H1 (cell line): Measurements from ENCODE around the gene SCAPER. TPM values are rescaled to one million over a fixed set of nuclear protein-coding genes. Genes with fewer than 3 reads are reported as not detected.

Experiments
- CTCF ChIA-PET: fragments of 300-600 bp; sonication (Branson Sonifier 250); formaldehyde crosslinking; loops from one replicate; lab custom pipeline; 2021; ENCODE audit not compliant: partially characterized antibody; lab: Charles Lee
- POLR2A ChIA-PET: fragments of 300-600 bp; sonication (Branson Sonifier 250); formaldehyde crosslinking; loops from one replicate; lab custom pipeline; 2021; ENCODE audit warnings: inconsistent platforms; ENCODE audit not compliant: partially characterized antibody; lab: Charles Lee
- DNase-seq, 2 experiments: peaks; one replicate each; pipeline versions ENCODE4 v3.0.0 to v3.0.0-alpha.2; 2010 to 2022; ENCODE audit warnings: low spot score in 2 of 2, low read depth in 1 of 2, mixed read lengths in 1 of 2
- FAIRE-seq: peaks from 2 replicates; lab custom pipeline; 2011; peaks lifted over from hg19 to GRCh38; lab: Jason Lieb, UNC
- H2AFZ ChIP-seq: 2 replicates; pipeline ENCODE4 v1.8.1; 2012; ENCODE audit warnings: low read length, inconsistent platforms
- H2AK5ac ChIP-seq: 2 replicates; pipeline ENCODE4 v1.6.1; 2013; ENCODE audit warnings: low read depth, low read length
- H2BK120ac ChIP-seq: replicated peaks from 2 replicates; pipeline ENCODE3; 2013; ENCODE audit warnings: low read depth, low read length, inconsistent platforms
- H2BK12ac ChIP-seq: 2 replicates; pipeline ENCODE4 v1.6.1; 2013; ENCODE audit warnings: low read depth, low read length
- H2BK15ac ChIP-seq: 2 replicates; pipeline ENCODE4 v1.6.1; 2013; ENCODE audit warnings: low read length
- H2BK20ac ChIP-seq: 2 replicates; pipeline ENCODE4 v1.6.1; 2013; ENCODE audit warnings: low read length
- H2BK5ac ChIP-seq: 2 replicates; pipeline ENCODE4 v1.6.1; 2013; ENCODE audit warnings: low read depth, low read length
- H3K14ac ChIP-seq: 2 replicates; pipeline ENCODE4 v1.6.1; 2013; ENCODE audit warnings: inconsistent platforms; ENCODE audit not compliant: insufficient read length
- H3K18ac ChIP-seq: 2 replicates; pipeline ENCODE4 v1.6.1; 2013; ENCODE audit warnings: low read length; ENCODE audit errors: extremely low read depth
- H3K23ac ChIP-seq: 2 replicates; pipeline ENCODE4 v1.6.1; 2013; ENCODE audit warnings: inconsistent platforms; ENCODE audit not compliant: insufficient read length
- H3K23me2 ChIP-seq: 2 replicates; pipeline ENCODE4 v1.6.1; 2013; ENCODE audit warnings: low read depth, low read length
- H3K27ac ChIP-seq: 2 replicates; pipeline ENCODE4 v1.6.1; 2011; ENCODE audit warnings: low read depth, low read length, inconsistent platforms
- H3K27me3 ChIP-seq, 4 experiments: replicated peaks in 1 of 4; 1 replicate in 1 of 4; 2 replicates in 3 of 4; pipeline versions ENCODE4 v1.6.1 to v1.8.1; 2011 to 2013; ENCODE audit warnings: low read length in 3 of 4, mild to moderate bottlenecking in 3 of 4, inconsistent platforms in 2 of 4, mixed read lengths in 2 of 4, moderate library complexity in 1 of 4; ENCODE audit not compliant: control insufficient read depth in 3 of 4, insufficient read depth in 3 of 4; ENCODE audit errors: extremely low read depth in 1 of 4
- H3K36me3 ChIP-seq, 4 experiments: 2 replicates each; pipeline versions ENCODE4 v1.6.1 to v1.8.1; 2011 to 2013; ENCODE audit warnings: mild to moderate bottlenecking in 4 of 4, low read length in 3 of 4, moderate library complexity in 2 of 4, control low read depth in 1 of 4, inconsistent platforms in 1 of 4; ENCODE audit not compliant: insufficient read depth in 4 of 4, control insufficient read depth in 2 of 4
- H3K4ac ChIP-seq: replicated peaks from 2 replicates; pipeline ENCODE3; 2013; ENCODE audit warnings: low read length, low read depth, mixed read lengths, inconsistent platforms; ENCODE audit not compliant: insufficient read length
- H3K4me1 ChIP-seq, 4 experiments: replicated peaks in 1 of 4; 1 replicate in 1 of 4; 2 replicates in 3 of 4; pipeline versions ENCODE4 v1.6.1 to v1.8.1; 2011 to 2013; ENCODE audit warnings: low read length in 3 of 4, inconsistent platforms in 2 of 4, mixed read lengths in 1 of 4; ENCODE audit not compliant: insufficient read depth in 4 of 4, control insufficient read depth in 3 of 4
- H3K4me2 ChIP-seq, 2 experiments: 2 replicates each; pipeline versions ENCODE4 v1.6.1 to v1.8.1; 2011 to 2013; ENCODE audit warnings: low read depth in 2 of 2, low read length in 2 of 2, control low read depth in 1 of 2, inconsistent platforms in 1 of 2, mild to moderate bottlenecking in 1 of 2; ENCODE audit not compliant: insufficient read depth in 1 of 2
- H3K4me3 ChIP-seq, 4 experiments: fragments of 200-600, 300-600 bp in 1 of 4; sonication (generic), shearing (Covaris generic), sonication (Bioruptor Twin) in 1 of 4; 2 replicates each; pipeline versions ENCODE4 v1.5.1 to v1.8.1; 2011 to 2016; ENCODE audit warnings: low read length in 4 of 4, low read depth in 3 of 4, control low read depth in 2 of 4, inconsistent platforms in 2 of 4, mild to moderate bottlenecking in 2 of 4, mixed read lengths in 1 of 4, moderate library complexity in 1 of 4; ENCODE audit not compliant: insufficient read depth in 2 of 4; ENCODE audit errors: extremely low read depth in 1 of 4
- H3K56ac ChIP-seq: replicated peaks from 2 replicates; pipeline ENCODE3; 2013; ENCODE audit warnings: low read depth, mild to moderate bottlenecking, mixed read lengths, low read length, inconsistent platforms; ENCODE audit not compliant: insufficient read length
- H3K79me1 ChIP-seq: 2 replicates; pipeline ENCODE4 v1.6.1; 2013; ENCODE audit warnings: low read depth, low read length, control low read depth
- H3K79me2 ChIP-seq, 2 experiments: 2 replicates each; pipeline versions ENCODE4 v1.6.1 to v1.8.1; 2012 to 2013; ENCODE audit warnings: low read length in 2 of 2, mild to moderate bottlenecking in 2 of 2, inconsistent platforms in 1 of 2; ENCODE audit not compliant: insufficient read depth in 2 of 2, control insufficient read depth in 1 of 2
- H3K9ac ChIP-seq, 4 experiments: replicated peaks in 1 of 4; 1 replicate in 1 of 4; 2 replicates in 3 of 4; pipeline versions ENCODE4 v1.6.1 to v1.8.1; 2011 to 2013; ENCODE audit warnings: low read depth in 3 of 4, low read length in 3 of 4, control low read depth in 2 of 4, mild to moderate bottlenecking in 2 of 4, moderate library complexity in 2 of 4, inconsistent platforms in 1 of 4; ENCODE audit errors: extremely low read depth in 1 of 4
- H3K9me3 ChIP-seq, 2 experiments: 2 replicates each; pipeline versions ENCODE4 v1.6.1 to v1.8.1; 2012 to 2013; ENCODE audit warnings: mild to moderate bottlenecking in 2 of 2, moderate library complexity in 2 of 2, control low read depth in 1 of 2, inconsistent platforms in 1 of 2, low read depth in 1 of 2, low read length in 1 of 2, mixed read lengths in 1 of 2; ENCODE audit not compliant: insufficient read depth in 2 of 2
- H4K20me1 ChIP-seq, 2 experiments: replicated peaks in 1 of 2; 2 replicates each; pipeline versions ENCODE3 to v1.8.1; 2011 to 2013; ENCODE audit warnings: inconsistent platforms in 2 of 2, low read length in 2 of 2, mild to moderate bottlenecking in 1 of 2; ENCODE audit not compliant: insufficient read depth in 2 of 2, control insufficient read depth in 1 of 2
- H4K5ac ChIP-seq: 2 replicates; pipeline ENCODE4 v1.6.1; 2013; ENCODE audit warnings: low read length, low read depth, mixed read lengths, inconsistent platforms; ENCODE audit not compliant: insufficient read length
- H4K8ac ChIP-seq: 2 replicates; pipeline ENCODE4 v1.8.0; 2013; ENCODE audit warnings: mild to moderate bottlenecking, moderate library complexity, low read length, inconsistent platforms; ENCODE audit not compliant: insufficient read depth; ENCODE audit errors: extremely low read depth
- H4K91ac ChIP-seq: replicated peaks from 2 replicates; pipeline ENCODE3; 2013; ENCODE audit warnings: low read length, mixed read lengths, inconsistent platforms; ENCODE audit not compliant: insufficient read length
- EGR1 ChIP-seq: IDR thresholded peaks from 2 replicates; pipeline ENCODE4 v1.6.1; 2011; ENCODE audit warnings: low read depth, low read length, borderline replicate concordance
- JUN ChIP-seq: IDR thresholded peaks from 2 replicates; pipeline ENCODE4 v1.6.1; 2011; ENCODE audit warnings: low read depth, mild to moderate bottlenecking, improper control_type of control experiment, low read length
- KDM4A ChIP-seq: IDR thresholded peaks from one replicate; pipeline ENCODE4 v1.7.1; 2012; ENCODE audit warnings: low read depth, mild to moderate bottlenecking, moderate library complexity, low read length, inconsistent platforms; ENCODE audit not compliant: severe bottlenecking
- NANOG ChIP-seq: IDR thresholded peaks from 2 replicates; pipeline ENCODE4 v1.6.1; 2011; ENCODE audit warnings: low read length, low read depth, mild to moderate bottlenecking, inconsistent platforms; ENCODE audit not compliant: insufficient read depth, poor library complexity, severe bottlenecking
- RBBP5 ChIP-seq: IDR thresholded peaks from 2 replicates; pipeline ENCODE4 v1.7.1; 2012; ENCODE audit warnings: low read depth, mild to moderate bottlenecking, inconsistent platforms, low read length, moderate library complexity, borderline replicate concordance
- SP1 ChIP-seq: IDR thresholded peaks from 2 replicates; pipeline ENCODE4 v1.6.1; 2011; ENCODE audit warnings: low read depth, low read length
- WGBS, 2 experiments: shearing (Covaris generic) in 1 of 2; methylation state at CpG; one replicate each; pipeline versions ENCODE4 v1.1.6 to v1.1.7; 2013 to 2015; ENCODE audit warnings: low lambda C conversion rate in 2 of 2, mixed read lengths in 2 of 2, inconsistent platforms in 1 of 2, low coverage in 1 of 2, missing lambda C conversion rate in 1 of 2; ENCODE audit not compliant: insufficient replicate concordance in 2 of 2, insufficient coverage in 1 of 2, insufficient read length in 1 of 2; ENCODE audit errors: extremely low coverage in 1 of 2, missing lambda C conversion rate in 1 of 2; 5-methylcytosine and 5-hydroxymethylcytosine counted together
- polyA plus RNA-seq, 7 experiments: library from polyadenylated mRNA; depleted of rRNA in 3 of 7; stranded (reverse) in 5 of 7; unstranded in 2 of 7; fragments of >200 nt in 5 of 7; fragments of 200-250 nt in 2 of 7; gene quantifications; 1 replicate in 5 of 7; 2 replicates in 1 of 7; 4 replicates in 1 of 7; pipeline versions ENCODE4 v1.2.1 to v1.2.3, GENCODE V29; 2011 to 2013; ENCODE audit warnings: missing spikeins in 2 of 7, mixed read lengths in 2 of 7
- total RNA-seq: library from RNA; stranded (reverse); fragmentation: NEBNext Ultra II Directional; extraction: Animal tissue kit (Norgen Biotek cat#: 25700); gene quantifications from 2 replicates; pipeline ENCODE4 v1.2.1, GENCODE V29; 2021

Gene SCAPER
- total and polyA plus RNA-seq, 2 of the 8 experiments (the other 6 are each of a cell fraction or from before 2014, with no cell fraction given), result 1.6 to 6.8 TPM

- Histone ChIP-seq H3K4me1 (no peaks in the 10 kb centered on the region), H3K27me3 (no peaks in the 10 kb centered on the region), H2BK20ac (no peak overlapping the region), H2BK12ac (no peak overlapping the region), H3K18ac (no peak overlapping the region), H4K20me1 (no peaks in the 10 kb centered on the region), H2BK15ac (no peak overlapping the region), H3K23ac (no peak overlapping the region), H4K8ac (no peak overlapping the region), H3K79me1 (no peaks in the 10 kb centered on the region), H3K27ac (no peak overlapping the region), H3K4ac (no peak overlapping the region), H3K79me2 (no peaks in the 10 kb centered on the region), H3K56ac (no peak overlapping the region), H2AK5ac (no peak overlapping the region), H3K36me3 (no peaks in the 10 kb centered on the region), H3K4me2 (no peak overlapping the region), H3K9me3 (no peaks in the 10 kb centered on the region), H3K9ac (no peak overlapping the region), H4K91ac (no peak overlapping the region), H3K14ac (no peak overlapping the region), H4K5ac (no peak overlapping the region), H2BK5ac (no peak overlapping the region), H2AFZ (no peak overlapping the region), H3K4me3 (no peak overlapping the region), H3K23me2 (no peaks in the 10 kb centered on the region; the same call in 1 of the 2 replicates), H2BK120ac (no peak overlapping the region)
- 88% methylated on average over 3 of the region's 3 CpGs; no CpG with 5 or more reads in 1 of the 2 experiments for WGBS, 2 experiments
- ChIA-PET POLR2A (interaction anchor here (1.3 kb wide), 1 partner anchor 121 kb away, joined by 3 read pairs; no protein-coding TSS in a partner anchor), CTCF (interaction anchor here (1.5 kb wide), 1 partner anchor 10 kb away, joined by 3 read pairs; no protein-coding TSS in a partner anchor)
- DNase-seq (no peak), FAIRE-seq (no peak)
- no peak for TF ChIP-seq EGR1
- no peak for TF ChIP-seq JUN
- TF ChIP-seq NANOG, result no peak
- no peak for TF ChIP-seq RBBP5
- no peak for TF ChIP-seq KDM4A
- TF ChIP-seq SP1, result no peak
Measured at GRCh38 chr15:76809412-76810103, 95.6 kb downstream of the SCAPER start.
